CD8-positive, alpha-beta memory T cell (primary cell): ENCODE measurements around the gene ATXN10. TPM values are rescaled to one million over a fixed set of nuclear protein-coding genes. Genes with fewer than 3 reads are reported as not detected.
A peak's percentile ranks its signal among the peaks of the same experiment; 100 is the strongest.
"Not testable (repeated sequence)": the region's sequence is repeated elsewhere in the genome, so short reads cannot be mapped to it uniquely, and the experiment has no call there.

Source experiments
- CTCF ChIA-PET: fragments of 350-600 bp; sonication (Branson Sonifier 250); formaldehyde crosslinking; loops from one replicate; lab custom pipeline; 2021; ENCODE audit warnings: antibody characterized with exemption; lab: Charles Lee
- POLR2A ChIA-PET: fragments of 350-600 bp; sonication (Branson Sonifier 250); formaldehyde crosslinking; loops from one replicate; lab custom pipeline; 2021; ENCODE audit warnings: antibody characterized with exemption; lab: Charles Lee
- DNase-seq, 5 donors: peaks; one replicate each; pipeline versions ENCODE4 v3.0.0 to v3.0.0-alpha.2; 2020 to 2022; ENCODE audit warnings: mixed read lengths in 1 of 5
- H3K27ac ChIP-seq: one replicate; pipeline ENCODE4 v1.7.0; 2013; ENCODE audit warnings: low read depth, mild to moderate bottlenecking, low read length, moderate library complexity
- H3K27me3 ChIP-seq: 2 replicates; pipeline ENCODE4 v1.7.0; 2013; ENCODE audit warnings: low read length, mild to moderate bottlenecking; ENCODE audit not compliant: insufficient read depth, poor library complexity, severe bottlenecking
- H3K36me3 ChIP-seq: 2 replicates; pipeline ENCODE4 v1.7.0; 2013; ENCODE audit warnings: mild to moderate bottlenecking, low read length, moderate library complexity; ENCODE audit not compliant: insufficient read depth
- H3K4me1 ChIP-seq: 2 replicates; pipeline ENCODE4 v1.7.0; 2013; ENCODE audit warnings: mild to moderate bottlenecking, low read length, moderate library complexity; ENCODE audit not compliant: insufficient read depth
- H3K4me3 ChIP-seq: 2 replicates; pipeline ENCODE4 v1.7.0; 2013; ENCODE audit warnings: mild to moderate bottlenecking, low read length
- H3K9me3 ChIP-seq: 2 replicates; pipeline ENCODE4 v1.7.0; 2013; ENCODE audit warnings: mild to moderate bottlenecking, low read length
- H3K27ac Mint-ChIP-seq, 8 donors: one replicate each; pipeline ENCODE4 v1.8.0; 2020 to 2021; ENCODE audit warnings: mixed read lengths in 8 of 8, mild to moderate bottlenecking in 6 of 8, inconsistent platforms in 3 of 8, moderate library complexity in 3 of 8
- H3K27me3 Mint-ChIP-seq, 2 donors: one replicate each; pipeline ENCODE4 v1.8.0; 2020 to 2021; ENCODE audit warnings: mixed read lengths in 2 of 2, mild to moderate bottlenecking in 1 of 2, moderate library complexity in 1 of 2
- H3K36me3 Mint-ChIP-seq, 3 donors: one replicate each; pipeline ENCODE4 v1.8.0; 2020 to 2021; ENCODE audit warnings: mixed read lengths in 3 of 3, inconsistent platforms in 1 of 3, mild to moderate bottlenecking in 1 of 3
- H3K4me1 Mint-ChIP-seq, 3 donors: one replicate each; pipeline ENCODE4 v1.8.0; 2020 to 2021; ENCODE audit warnings: mixed read lengths in 3 of 3, inconsistent platforms in 1 of 3, mild to moderate bottlenecking in 1 of 3
- H3K4me3 Mint-ChIP-seq, 7 donors: one replicate each; pipeline ENCODE4 v1.8.0; 2020 to 2021; ENCODE audit warnings: mixed read lengths in 7 of 7, mild to moderate bottlenecking in 6 of 7, moderate library complexity in 4 of 7, inconsistent platforms in 2 of 7
- H3K9me3 Mint-ChIP-seq, 5 donors: one replicate each; pipeline ENCODE4 v1.8.0; 2020 to 2022; ENCODE audit warnings: mixed read lengths in 5 of 5, mild to moderate bottlenecking in 3 of 5, moderate library complexity in 2 of 5, inconsistent platforms in 1 of 5
- polyA plus RNA-seq: library from polyadenylated mRNA; unstranded; fragments of 300-500 nt; fragmentation: Illumina TruSeq; gene quantifications from one replicate; pipeline ENCODE4 v1.2.3, GENCODE V29; 2021
- total RNA-seq, 2 experiments: library from RNA; stranded (reverse); gene quantifications; one replicate each; pipeline ENCODE4 v1.2.3, GENCODE V29; 2021

ATXN10 gene
- total RNA-seq: 100 to 1,000 TPM; 122 to 123 TPM
- 95.7 TPM for polyA plus RNA-seq

DNA sequence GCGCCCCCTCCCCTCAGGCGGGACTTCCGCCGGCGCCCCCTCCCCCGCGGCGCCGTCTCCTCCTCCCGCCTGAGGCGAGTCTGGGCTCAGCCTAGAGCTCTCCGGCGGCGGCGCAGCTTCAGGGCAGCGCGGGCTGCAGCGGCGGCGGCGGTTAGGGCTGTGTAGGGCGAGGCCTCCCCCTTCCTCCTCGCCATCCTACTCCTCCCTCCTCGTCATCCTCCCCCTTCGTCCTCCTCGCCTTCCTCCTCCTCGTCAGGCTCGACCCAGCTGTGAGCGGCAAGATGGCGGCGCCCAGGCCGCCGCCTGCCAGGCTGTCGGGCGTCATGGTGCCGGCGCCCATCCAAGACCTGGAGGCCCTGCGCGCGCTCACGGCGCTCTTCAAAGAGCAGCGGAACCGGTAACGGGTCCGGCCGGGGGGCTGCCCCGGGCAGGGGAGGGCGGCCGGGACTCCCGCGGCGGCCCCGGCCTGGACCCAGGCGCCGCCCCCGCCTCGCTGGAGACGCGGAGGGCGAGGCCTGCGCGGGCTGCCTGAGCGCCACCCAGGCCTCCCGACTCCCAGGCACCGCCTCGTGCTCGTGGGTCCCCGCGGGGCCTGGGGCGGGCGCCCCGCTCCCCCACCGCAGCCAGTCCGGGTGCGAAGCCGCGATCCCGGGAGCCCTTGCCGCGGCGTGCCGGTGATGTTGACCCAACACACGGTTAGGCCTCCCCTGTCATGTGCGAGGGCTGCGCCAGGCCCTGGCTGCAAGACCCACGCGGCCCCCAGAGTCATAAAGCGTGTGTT is at the start of gene ATXN10:
Gene ATXN10 (plus strand): TSS at position 52 of the 781 bp plus-strand sequence. CDS start 230 bp downstream, at position 282.
- H3K27me3 Mint-ChIP-seq: peaks cover 3 to 4% of the 10 kb centered on the region in 2 donors
- Histone ChIP-seq H3K27me3 (no peaks in the 10 kb centered on the region), H3K4me3 (peak within 1 kb of the TSS; percentile 77), H3K36me3 (no peaks in the 10 kb centered on the region), H3K9me3 (no peaks in the 10 kb centered on the region), H3K27ac (peak within 1 kb of the TSS; percentile 70), H3K4me1 (peaks cover 22% of the 10 kb centered on the region)
- H3K4me3 Mint-ChIP-seq: peak within 1 kb of the TSS; percentile 87 to 97 (median 91)
- CTCF ChIA-PET: no interaction called here
- peak within 1 kb of the TSS; percentile 67 to 94 (median 86) for H3K27ac Mint-ChIP-seq
- H3K36me3 Mint-ChIP-seq: peaks cover 3 to 12% (median 3%) of the 10 kb centered on the region in 3 donors
- POLR2A ChIA-PET: no interaction called here
- peaks cover 29 to 42% (median 42%) of the 10 kb centered on the region in 3 donors for H3K4me1 Mint-ChIP-seq
- peaks cover 0 to 7% (median 0%) of the 10 kb centered on the region in 5 donors for H3K9me3 Mint-ChIP-seq
- DNase-seq: peak; percentile 39 to 73 (median 64)

- H3K4me3 Mint-ChIP-seq: no peak overlapping the region
- no peaks in the 10 kb centered on the region for H3K4me1 ChIP-seq
- POLR2A ChIA-PET: no interaction called here
These were observed 49.6 kb upstream of the ATXN10 start for GRCh38 chr22:45621836-45622600.

DNA sequence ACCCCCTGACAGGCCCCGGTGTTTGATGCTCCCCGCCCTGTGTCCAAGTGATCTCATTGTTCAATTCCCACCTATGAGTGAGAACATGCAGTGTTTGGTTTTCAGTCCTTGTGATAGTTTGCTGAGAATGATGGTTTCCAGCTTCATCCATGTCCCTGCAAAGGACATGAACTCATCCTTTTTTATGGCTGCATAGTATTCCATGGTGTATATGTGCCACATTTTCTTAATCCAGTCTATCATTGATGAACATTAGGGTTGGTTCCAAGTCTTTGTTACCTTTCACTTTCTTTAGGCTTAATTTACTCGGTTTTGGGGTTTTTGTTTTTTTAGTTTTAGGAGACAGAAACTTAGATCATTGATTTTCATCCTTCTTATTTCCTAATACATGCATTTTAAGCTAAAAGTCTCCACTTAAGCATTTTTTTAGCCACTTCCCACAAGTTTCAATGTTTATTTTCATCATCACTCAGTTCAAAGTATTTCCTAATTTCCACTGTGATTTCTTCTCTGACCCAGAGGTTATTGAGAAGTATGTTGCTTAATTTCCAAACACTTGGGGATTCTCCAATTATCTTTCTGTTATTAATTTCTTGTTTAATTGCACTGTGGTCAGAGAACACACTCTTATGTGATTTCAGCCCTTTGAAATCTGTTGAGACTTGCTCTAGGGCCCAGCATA is 48.0 kb upstream of the ATXN10 start:
- not testable (repeated sequence) for H3K36me3 ChIP-seq, H3K36me3 Mint-ChIP-seq

More at GRCh38 chr22:45621836-45622600, 49.6 kb upstream of the ATXN10 start:
- H3K27me3 ChIP-seq: no peaks in the 10 kb centered on the region
- no peaks in the 10 kb centered on the region for H3K9me3 ChIP-seq
- Mint-ChIP-seq H3K36me3 (no peaks in the 10 kb centered on the region), H3K4me1 (no peaks in the 10 kb centered on the region), H3K9me3 (peaks cover 0 to 4% (median 0%) of the 10 kb centered on the region in 5 donors), H3K27ac (peak overlapping the region in 1 of 8 donors; percentile 62), H3K27me3 (peaks cover 0 to 18% of the 10 kb centered on the region in 2 donors)
- H3K36me3 ChIP-seq: no peaks in the 10 kb centered on the region
- no peak overlapping the region for H3K4me3 ChIP-seq
- H3K27ac ChIP-seq: no peak overlapping the region
- no peak for DNase-seq
- CTCF ChIA-PET: no interaction called here

GRCh38 chr22:45626198-45626651 is 45.4 kb upstream of the ATXN10 start:
- H3K36me3 Mint-ChIP-seq: no peaks in the 10 kb centered on the region
- DNase-seq: no peak
- H3K27ac Mint-ChIP-seq: no peak overlapping the region
- Histone ChIP-seq H3K27ac (no peak overlapping the region), H3K36me3 (no peaks in the 10 kb centered on the region), H3K9me3 (no peaks in the 10 kb centered on the region), H3K4me1 (no peaks in the 10 kb centered on the region), H3K4me3 (no peak overlapping the region), H3K27me3 (no peaks in the 10 kb centered on the region)
- H3K4me3 Mint-ChIP-seq: no peak overlapping the region
- CTCF ChIA-PET: no interaction called here
- H3K27me3 Mint-ChIP-seq: peaks cover 7 to 44% of the 10 kb centered on the region in 2 donors
- peaks cover 0 to 4% (median 0%) of the 10 kb centered on the region in 5 donors for H3K9me3 Mint-ChIP-seq
- H3K4me1 Mint-ChIP-seq: no peaks in the 10 kb centered on the region
- POLR2A ChIA-PET: no interaction called here

More for the DNA sequence above, 48.0 kb upstream of the ATXN10 start:
- H3K4me3 Mint-ChIP-seq, H3K27ac Mint-ChIP-seq, H3K9me3 Mint-ChIP-seq, CTCF ChIA-PET, POLR2A ChIA-PET, H3K27ac ChIP-seq, H3K4me3 ChIP-seq, H3K9me3 ChIP-seq, DNase-seq, H3K4me1 Mint-ChIP-seq, H3K4me1 ChIP-seq, H3K27me3 ChIP-seq: not testable (repeated sequence)
- peaks cover 6 to 25% of the 10 kb centered on the region in 2 donors for H3K27me3 Mint-ChIP-seq

GRCh38 chr22:45627489-45628233 is 44.0 kb upstream of the ATXN10 start:
- H3K4me1 ChIP-seq: no peaks in the 10 kb centered on the region
- H3K4me3 ChIP-seq: no peak overlapping the region
- DNase-seq: no peak
- Mint-ChIP-seq H3K4me3 (no peak overlapping the region), H3K27me3 (peaks cover 13 to 58% of the 10 kb centered on the region in 2 donors), H3K36me3 (no peaks in the 10 kb centered on the region), H3K4me1 (no peaks in the 10 kb centered on the region), H3K9me3 (peaks cover 0 to 4% (median 0%) of the 10 kb centered on the region in 5 donors), H3K27ac (no peak overlapping the region)
- no peaks in the 10 kb centered on the region for H3K27me3 ChIP-seq
- ChIA-PET POLR2A (no interaction called here), CTCF (no interaction called here)
- no peaks in the 10 kb centered on the region for H3K9me3 ChIP-seq
- no peaks in the 10 kb centered on the region for H3K36me3 ChIP-seq
- no peak overlapping the region for H3K27ac ChIP-seq

GRCh38 chr22:45628515-45628914 is 43.1 kb upstream of the ATXN10 start:
- Histone ChIP-seq H3K4me3 (no peak overlapping the region), H3K27ac (no peak overlapping the region), H3K36me3 (no peaks in the 10 kb centered on the region), H3K9me3 (no peaks in the 10 kb centered on the region), H3K4me1 (no peaks in the 10 kb centered on the region), H3K27me3 (no peaks in the 10 kb centered on the region)
- no peak for DNase-seq
- Mint-ChIP-seq H3K36me3 (no peaks in the 10 kb centered on the region), H3K9me3 (peaks cover 0 to 3% (median 0%) of the 10 kb centered on the region in 5 donors), H3K27me3 (peaks cover 16 to 63% of the 10 kb centered on the region in 2 donors), H3K4me3 (no peak overlapping the region), H3K27ac (peak overlapping the region in 1 of 8 donors; percentile 14), H3K4me1 (no peaks in the 10 kb centered on the region)
- ChIA-PET CTCF (no interaction called here), POLR2A (no interaction called here)

DNA sequence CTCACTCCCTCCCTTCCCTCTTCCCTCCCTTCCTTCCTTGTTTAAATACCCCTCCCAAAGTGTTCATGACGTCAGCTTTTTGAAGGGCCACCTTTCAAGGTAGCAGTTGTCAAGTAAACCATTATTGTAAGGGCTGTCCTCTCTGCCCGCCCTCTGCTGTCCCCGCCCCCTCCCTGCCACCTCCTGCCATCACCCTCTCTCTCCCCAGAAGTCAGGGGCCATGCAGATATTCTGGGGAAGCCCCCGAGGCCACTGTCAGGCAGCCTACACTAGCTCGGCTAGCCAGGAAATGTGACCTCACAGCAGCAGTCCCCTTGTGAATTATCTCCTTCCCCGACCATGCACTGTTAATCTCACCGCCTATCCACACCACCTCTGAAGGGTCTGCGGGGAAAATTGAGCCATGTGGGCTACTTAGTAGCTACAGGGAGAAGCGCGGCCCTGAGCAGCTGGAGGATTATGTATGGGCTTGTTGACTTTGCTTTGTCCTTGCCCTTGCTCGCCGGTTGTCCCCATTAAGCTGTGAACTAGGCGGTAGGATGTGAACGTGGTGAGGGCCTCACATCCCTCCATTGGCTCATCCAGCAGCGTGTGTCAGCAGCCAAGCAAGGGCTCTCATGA is 42.1 kb upstream of the ATXN10 start:
- no peak for DNase-seq
- ChIA-PET POLR2A (no interaction called here), CTCF (interaction anchor here (1.0 kb wide), 1 partner anchor 15 kb away, joined by 3 read pairs; no protein-coding TSS in a partner anchor)
- Mint-ChIP-seq H3K4me3 (no peak overlapping the region), H3K9me3 (no peaks in the 10 kb centered on the region), H3K36me3 (no peaks in the 10 kb centered on the region), H3K27me3 (peaks cover 19 to 70% of the 10 kb centered on the region in 2 donors), H3K27ac (no peak overlapping the region), H3K4me1 (no peaks in the 10 kb centered on the region)
- Histone ChIP-seq H3K4me1 (no peaks in the 10 kb centered on the region), H3K4me3 (no peak overlapping the region), H3K9me3 (no peaks in the 10 kb centered on the region), H3K36me3 (no peaks in the 10 kb centered on the region), H3K27me3 (no peaks in the 10 kb centered on the region), H3K27ac (no peak overlapping the region)
